Erythroblast (primary cell): ENCODE measurements around the gene FCER2.

Source experiments
- GATA1 ChIP-seq: IDR thresholded peaks from 2 replicates; pipeline ENCODE4 v1.6.1; 2011; ENCODE audit warnings: low read depth, mild to moderate bottlenecking, control low read depth, low read length, moderate library complexity
- POLR2A ChIP-seq: IDR thresholded peaks from 2 replicates; pipeline ENCODE4 v1.6.1; 2011; ENCODE audit warnings: mild to moderate bottlenecking, low read length

GRCh38 chr19:7703332-7703731, 1.4 kb upstream of the FCER2 start:
- TF ChIP-seq POLR2A (no peak), GATA1 (no peak)
